Measurements from ENCODE around the gene BOK.

BOK gene

GRCh38 chr2:241538838-241539615, 19.5 kb upstream of the BOK start:
- no peak for DNase-seq (ENCODE audit: low read depth in 2 of 2)

- no peak for DNase-seq (ENCODE audit: low read depth in 2 of 2)
These were observed 18.8 kb upstream of the BOK start for GRCh38 chr2:241539616-241540374.

GRCh38 chr2:241540401-241540770, 18.2 kb upstream of the BOK start:
- DNase-seq (ENCODE audit: low read depth in 2 of 2): no peak

GRCh38 chr2:241540771-241541561, 17.6 kb upstream of the BOK start:
- DNase-seq (ENCODE audit: low read depth in 2 of 2): peak; percentile 12 to 37

DNA sequence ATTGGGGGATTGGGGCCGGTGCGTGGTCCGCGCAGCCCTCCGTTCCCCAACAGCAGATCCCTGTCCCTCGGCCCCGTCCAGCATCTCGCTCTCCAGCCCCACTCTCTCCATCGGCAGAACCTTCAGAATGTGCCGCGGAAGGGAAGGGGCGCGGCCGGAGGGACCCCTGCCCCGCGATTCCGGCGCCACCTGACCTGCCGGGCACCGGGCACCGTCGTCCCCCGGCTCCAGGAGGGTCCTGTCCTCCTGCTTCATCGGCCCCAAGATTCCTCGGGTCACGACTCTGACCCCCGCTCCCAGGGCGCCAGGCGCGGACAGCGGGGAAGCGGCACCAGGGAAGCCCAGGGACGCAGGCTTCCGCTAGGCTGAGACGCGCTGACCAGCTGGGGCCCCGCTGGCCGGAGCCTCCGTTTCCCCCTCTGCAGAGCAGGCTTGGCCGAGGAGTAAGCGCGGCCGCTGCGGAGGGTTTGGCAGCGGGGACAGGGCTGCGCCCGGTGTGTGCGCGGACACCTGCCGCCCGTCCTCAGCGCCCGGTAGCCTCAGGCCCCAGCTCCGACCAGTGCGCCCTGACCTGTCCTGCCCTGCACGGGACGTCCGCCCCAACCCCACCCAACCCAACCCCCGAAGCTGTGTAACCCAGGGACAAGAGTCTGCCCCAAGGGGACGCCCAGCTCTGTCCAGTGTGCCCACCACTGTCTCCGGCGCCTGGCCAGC, 16.8 kb upstream of the BOK start:
- DNase-seq (ENCODE audit: low read depth in 2 of 2): no peak

DNA sequence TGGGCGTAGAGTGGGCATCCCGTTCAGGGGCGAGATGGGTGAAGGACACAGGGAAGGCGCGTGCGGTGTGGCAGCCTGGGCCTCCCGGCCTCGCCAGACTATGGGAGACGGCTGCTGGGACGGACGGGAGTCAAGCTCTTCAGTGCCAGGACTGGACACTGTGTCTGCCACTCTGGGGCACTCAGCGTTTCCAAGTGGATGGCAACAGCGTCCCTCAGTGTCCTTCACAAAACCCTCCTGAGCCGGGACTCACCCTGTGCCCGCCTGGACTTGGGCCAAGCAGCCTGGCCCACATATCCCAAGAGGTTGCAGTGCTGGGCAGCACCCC, 16.3 kb upstream of the BOK start:
- DNase-seq (ENCODE audit: low read depth in 2 of 2): no peak

DNA sequence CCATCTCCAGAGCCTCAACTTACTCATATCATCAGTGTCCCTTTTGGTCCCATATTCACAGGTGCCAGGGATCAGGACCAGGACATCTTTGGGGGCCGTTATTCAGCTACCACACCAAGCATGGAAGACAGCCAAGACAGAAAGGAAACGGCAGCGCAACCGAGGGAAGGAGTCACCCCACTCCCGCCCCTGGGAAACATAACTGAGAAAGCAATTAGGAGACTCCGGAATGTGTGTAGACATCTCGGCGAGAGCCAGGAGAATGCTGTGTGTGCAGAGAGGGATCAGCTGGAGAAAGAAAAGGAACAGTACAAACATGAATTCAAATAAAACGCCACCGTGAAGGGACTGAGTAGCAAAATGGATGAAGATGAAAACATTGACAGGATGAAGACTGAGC, 13.4 kb upstream of the BOK start:
- no peak for DNase-seq (ENCODE audit: low read depth in 2 of 2)

DNA sequence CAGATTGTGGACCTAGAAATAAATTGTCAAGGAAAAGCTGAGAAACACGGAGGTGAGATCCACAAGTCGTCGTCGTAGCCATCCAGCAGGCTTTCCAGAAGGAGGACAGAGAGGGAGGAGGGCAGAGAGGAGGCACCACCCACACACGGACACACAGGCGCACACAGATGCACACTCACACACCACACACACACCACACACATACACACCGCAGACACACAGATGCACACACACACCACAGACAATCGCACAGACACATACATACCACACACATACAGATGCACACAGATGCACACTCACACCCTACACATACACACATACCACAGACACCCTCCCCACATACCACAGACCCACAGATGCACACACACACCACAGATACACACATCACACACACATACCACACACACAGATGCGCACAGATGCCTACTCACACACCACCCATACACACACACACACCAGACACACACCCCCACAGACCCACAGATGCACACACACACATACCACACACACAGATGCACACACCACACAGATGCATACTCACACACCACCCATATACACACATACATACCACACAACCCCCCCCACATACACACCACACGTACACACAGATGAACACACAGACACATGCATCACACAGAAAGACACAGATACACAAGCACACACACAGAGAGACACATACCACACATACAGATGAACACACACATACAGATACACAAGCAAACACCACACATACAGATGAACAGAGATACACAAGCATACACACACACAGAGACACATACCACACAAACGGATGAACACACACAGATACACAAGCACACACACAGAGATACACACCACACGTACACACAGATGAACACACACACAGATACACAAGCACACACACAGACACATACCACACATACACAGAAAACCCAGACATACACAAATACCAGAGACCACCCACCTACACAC, 12.7 kb upstream of the BOK start:
- DNase-seq (ENCODE audit: low read depth in 2 of 2): no peak

DNA sequence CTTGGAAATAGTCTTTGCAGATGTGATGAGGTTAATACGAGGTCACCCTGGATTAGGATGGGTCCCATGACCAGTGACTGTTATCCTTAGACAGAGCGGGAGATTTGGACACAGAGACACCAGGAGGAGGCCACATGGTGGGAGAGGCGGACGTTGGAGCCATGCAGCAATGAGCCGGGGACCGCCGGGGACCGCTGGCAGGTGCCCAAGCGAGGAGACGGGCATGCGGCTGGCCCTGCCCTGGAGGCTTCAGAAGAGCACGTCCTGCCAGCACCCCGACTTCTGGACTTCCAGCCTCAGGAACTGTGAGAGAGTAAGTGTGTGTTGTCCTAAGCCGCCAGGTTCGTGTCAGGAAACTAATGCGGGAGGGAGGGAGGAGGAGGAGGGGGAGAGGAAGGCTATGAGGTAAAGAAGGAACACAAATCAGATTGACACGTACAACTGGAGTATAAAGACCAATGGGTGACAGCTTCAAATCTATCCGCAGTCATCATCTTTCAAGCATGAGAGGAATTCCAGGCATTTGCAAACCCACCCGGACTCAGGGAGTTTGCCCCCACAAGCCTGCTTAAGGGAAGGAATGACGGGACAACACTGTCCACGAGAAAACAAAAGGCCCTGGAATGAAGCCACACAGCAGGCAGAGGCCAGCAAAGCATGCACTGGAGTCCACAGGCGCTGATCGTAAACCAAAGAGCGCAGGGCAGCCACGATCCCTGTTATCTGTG, 11.6 kb upstream of the BOK start:
- no peak for DNase-seq (ENCODE audit: low read depth in 2 of 2)

- DNase-seq (ENCODE audit: low read depth in 2 of 2): no peak
These were observed 10.6 kb upstream of the BOK start for GRCh38 chr2:241547781-241548450.

GRCh38 chr2:241548451-241548835, 10.1 kb upstream of the BOK start:
- no peak for DNase-seq (ENCODE audit: low read depth in 2 of 2)

- DNase-seq (ENCODE audit: low read depth in 2 of 2): no peak
These were observed 7.6 kb upstream of the BOK start for GRCh38 chr2:241550616-241551580.

GRCh38 chr2:241551599-241551997, 6.9 kb upstream of the BOK start:
- no peak for DNase-seq (ENCODE audit: low read depth in 2 of 2)

DNA sequence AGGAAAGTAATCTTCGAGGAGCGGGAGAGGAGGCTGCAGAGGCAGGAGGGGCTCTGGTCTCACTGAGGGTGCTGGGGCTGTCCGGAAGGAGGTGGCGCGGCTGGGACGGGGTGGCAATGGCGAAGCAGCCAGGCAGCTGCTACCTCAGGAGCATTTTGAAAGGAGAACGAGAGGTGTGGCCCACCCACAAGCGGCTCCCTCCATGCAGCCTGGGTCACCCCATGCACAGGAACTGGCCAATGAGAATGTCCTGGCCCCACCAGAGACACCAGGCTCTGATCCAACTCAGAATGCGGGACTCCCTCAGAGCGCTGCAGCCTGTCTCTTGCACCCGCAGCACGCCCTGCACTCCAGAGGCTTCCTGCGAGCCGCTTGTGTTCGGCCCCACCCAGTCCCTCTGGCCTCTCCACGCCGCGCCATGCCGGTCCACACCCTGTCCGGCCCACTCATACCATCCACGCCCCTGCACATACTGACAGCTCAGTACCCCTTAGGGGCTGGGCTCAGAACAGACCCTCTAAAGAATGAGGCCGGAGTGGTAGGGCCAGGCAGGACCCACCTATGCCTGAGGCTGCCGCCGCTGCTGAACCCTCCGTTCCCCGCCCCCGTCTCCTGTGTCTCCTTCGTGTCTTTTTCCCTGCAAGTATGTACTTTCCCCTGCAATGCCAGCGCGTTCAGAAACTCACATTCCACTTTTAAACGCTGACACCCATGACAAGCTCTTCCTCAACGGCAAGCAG, 6.4 kb upstream of the BOK start:
- no peak for DNase-seq (ENCODE audit: low read depth in 2 of 2)

- DNase-seq (ENCODE audit: low read depth in 2 of 2): no peak
These were observed 5.1 kb upstream of the BOK start for GRCh38 chr2:241553512-241553830.

DNA sequence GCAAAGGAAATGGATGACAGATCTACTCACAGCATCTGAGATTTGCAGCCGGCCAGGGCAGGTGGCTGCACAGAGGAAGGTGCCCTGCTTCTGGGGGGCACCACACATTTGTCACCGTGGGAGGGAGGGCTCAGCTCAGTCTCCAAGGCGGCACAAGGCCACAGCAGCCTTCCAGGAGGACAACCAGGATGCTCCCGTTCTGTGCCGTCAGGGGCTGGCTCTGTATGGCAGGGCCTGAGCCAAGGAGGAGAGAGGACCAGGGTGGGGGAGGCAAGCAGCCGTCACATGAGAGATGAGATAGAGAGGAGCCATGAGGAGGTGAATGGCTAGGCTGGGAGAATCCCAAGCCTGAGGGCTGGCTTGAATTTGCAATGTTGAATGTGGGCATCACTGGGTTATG, 4.6 kb upstream of the BOK start:
- DNase-seq (ENCODE audit: low read depth in 2 of 2): no peak

DNA sequence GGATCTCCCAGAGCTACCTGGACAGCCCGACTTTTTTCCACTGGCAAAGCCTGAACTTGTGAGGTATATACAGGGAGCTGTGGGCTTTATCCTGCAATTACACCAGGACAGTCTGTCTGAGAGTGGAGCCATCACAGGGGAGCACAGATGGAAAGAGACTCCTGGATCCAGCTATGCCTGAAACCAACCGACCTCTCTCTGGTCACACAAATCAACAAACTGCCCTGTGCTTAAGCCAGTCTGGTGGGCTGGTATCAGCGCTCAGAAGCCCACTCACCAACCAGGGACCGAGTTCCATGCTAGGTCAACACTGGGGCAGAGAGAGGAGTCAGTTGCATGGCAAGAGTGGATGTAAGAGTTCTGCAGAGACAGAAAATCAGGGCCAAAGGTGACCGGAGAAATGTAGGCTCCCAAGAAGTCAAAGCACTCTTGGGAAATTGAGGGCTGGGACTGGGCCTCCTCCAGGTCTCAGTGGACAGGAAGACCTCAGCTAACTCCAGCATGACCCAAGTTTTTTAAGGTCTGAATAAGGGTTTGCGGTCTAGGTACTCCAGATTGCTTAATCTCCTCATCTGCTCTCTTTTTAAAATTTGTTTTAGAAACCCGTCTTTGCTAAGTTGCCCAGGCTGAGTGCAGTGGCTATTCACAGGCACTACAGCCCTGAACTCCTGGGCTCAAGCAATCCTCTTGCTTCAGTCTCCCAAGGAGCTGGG, 3.8 kb upstream of the BOK start:
- no peak for DNase-seq (ENCODE audit: low read depth in 2 of 2)

Data from stimulated activated CD8-positive, alpha-beta memory T cell treated with anti-CD3 and anti-CD28 coated beads, Interleukin-7, amount 100 ng/mL, for 1 hour (primary cell).